GM23248 (cell line): ENCODE results near the gene ST7.

Experiments used
- EZH2 ChIP-seq: fragments of 200-600 bp; sonication (generic); IDR thresholded peaks from 2 replicates; pipeline ENCODE4 v1.6.1; 2018; ENCODE audit warnings: antibody characterized with exemption, mild to moderate bottlenecking; ENCODE audit not compliant: insufficient read depth, poor library complexity, severe bottlenecking
- EZH2phosphoT487 ChIP-seq: fragments of 200-600 bp; sonication (generic); IDR thresholded peaks from 2 replicates; pipeline ENCODE4 v1.6.1; 2018; ENCODE audit warnings: antibody characterized with exemption, moderate library complexity, mild to moderate bottlenecking, low read depth; ENCODE audit not compliant: insufficient read depth

GRCh38 chr7:117190104-117190503, 236.8 kb downstream of the ST7 start:
- TF ChIP-seq EZH2phosphoT487 (no peak), EZH2 (no peak)
